Endothelial cell of umbilical vein (primary cell): ENCODE measurements around the gene BHLHE23. TPM values are rescaled to one million over a fixed set of nuclear protein-coding genes. Genes with fewer than 3 reads are reported as not detected.

Experiments used
- BruUV-seq: library from RNA; stranded (reverse); fragments of 400-500 nt; replicated peaks from 2 replicates; lab custom pipeline; 2021; lab: Mats Ljungman, UMichigan
- CTCF ChIA-PET: fragments of 300-600, 350-600 bp; sonication (Branson Sonifier 250); formaldehyde crosslinking; loops from one replicate; lab custom pipeline; 2021; ENCODE audit warnings: antibody characterized with exemption, inconsistent platforms; lab: Charles Lee
- POLR2A ChIA-PET: fragments of 300-600, 350-600 bp; sonication (Branson Sonifier 250); formaldehyde crosslinking; loops from one replicate; lab custom pipeline; 2021; ENCODE audit warnings: antibody characterized with exemption, inconsistent platforms; lab: Charles Lee
- DNase-seq: peaks from one replicate; pipeline ENCODE4 v3.0.0-alpha.2; 2011; ENCODE audit warnings: low read depth, low spot score
- FAIRE-seq: peaks from 2 replicates; lab custom pipeline; 2011; peaks lifted over from hg19 to GRCh38; lab: Jason Lieb, UNC
- H2AFZ ChIP-seq: 2 replicates; pipeline ENCODE4 v1.6.0; 2012; ENCODE audit warnings: low read depth, low read length, control low read depth, inconsistent platforms
- H3K27ac ChIP-seq: 2 replicates; pipeline ENCODE4 v1.5.1; 2011; ENCODE audit warnings: low read depth, mild to moderate bottlenecking, control low read depth, low read length, moderate library complexity; ENCODE audit not compliant: insufficient read depth
- H3K27me3 ChIP-seq, 2 experiments: 2 replicates each; pipeline versions ENCODE4 v1.6.0 to v1.6.1; 2011; ENCODE audit warnings: low read length in 2 of 2, mixed read lengths in 1 of 2; ENCODE audit not compliant: control insufficient read depth in 2 of 2, insufficient read depth in 2 of 2
- H3K36me3 ChIP-seq, 2 experiments: 2 replicates in 1 of 2; 3 replicates in 1 of 2; pipeline ENCODE4 v1.5.1; 2011; ENCODE audit warnings: low read length in 2 of 2, mild to moderate bottlenecking in 1 of 2, moderate library complexity in 1 of 2; ENCODE audit not compliant: control insufficient read depth in 2 of 2, insufficient read depth in 2 of 2; ENCODE audit errors: extremely low read depth in 1 of 2
- H3K4me1 ChIP-seq: 3 replicates; pipeline ENCODE4 v1.5.1; 2011; ENCODE audit warnings: mild to moderate bottlenecking, low read length; ENCODE audit not compliant: control insufficient read depth, insufficient read depth; ENCODE audit errors: extremely low read depth
- H3K4me2 ChIP-seq: 2 replicates; pipeline ENCODE4 v1.6.1; 2011; ENCODE audit warnings: low read length, control low read depth, mixed read lengths; ENCODE audit not compliant: insufficient read depth
- H3K4me3 ChIP-seq, 3 experiments: fragments of 200-600 bp in 1 of 3; sonication (generic), shearing (Covaris generic) in 1 of 3; replicated peaks in 1 of 3; 2 replicates each; pipeline ENCODE4 v1.5.1; 2011 to 2016; ENCODE audit warnings: control low read depth in 3 of 3, low read length in 3 of 3, mild to moderate bottlenecking in 2 of 3, inconsistent platforms in 1 of 3, low read depth in 1 of 3, moderate library complexity in 1 of 3; ENCODE audit not compliant: insufficient read depth in 1 of 3
- H3K79me2 ChIP-seq: 2 replicates; pipeline ENCODE4 v1.6.0; 2012; ENCODE audit warnings: low read length, inconsistent platforms; ENCODE audit not compliant: control insufficient read depth, insufficient read depth
- H3K9ac ChIP-seq: replicated peaks from 2 replicates; pipeline ENCODE3; 2011; ENCODE audit warnings: low read length, control low read depth; ENCODE audit not compliant: insufficient read depth; ENCODE audit errors: extremely low read depth
- H3K9me1 ChIP-seq: replicated peaks from 3 replicates; pipeline ENCODE4 v1.6.0; 2011; ENCODE audit warnings: mild to moderate bottlenecking, low read length; ENCODE audit not compliant: control insufficient read depth, insufficient read depth; ENCODE audit errors: extremely low read depth
- H3K9me3 ChIP-seq: replicated peaks from 2 replicates; pipeline ENCODE4 v1.5.1; 2012; ENCODE audit warnings: low read length, inconsistent platforms; ENCODE audit not compliant: control insufficient read depth, insufficient read depth
- H4K20me1 ChIP-seq: replicated peaks from 2 replicates; pipeline ENCODE3; 2011; ENCODE audit warnings: mild to moderate bottlenecking, low read length; ENCODE audit not compliant: control insufficient read depth, insufficient read depth; ENCODE audit errors: extremely low read depth
- CTCF ChIP-seq, 2 donors: IDR thresholded peaks; 1 replicate in 1 of 2; 2 replicates in 1 of 2; pipeline ENCODE4 v1.5.1; 2011; ENCODE audit warnings: low read length in 2 of 2, mild to moderate bottlenecking in 2 of 2, moderate library complexity in 2 of 2, control low read depth in 1 of 2, inconsistent platforms in 1 of 2, low read depth in 1 of 2; ENCODE audit not compliant: insufficient read depth in 1 of 2; ENCODE audit errors: extremely low read depth in 1 of 2
- EZH2 ChIP-seq: IDR thresholded peaks from 2 replicates; pipeline ENCODE4 v1.6.1; 2012; ENCODE audit warnings: borderline replicate concordance, low read depth, mild to moderate bottlenecking, moderate library complexity, low read length, inconsistent platforms; ENCODE audit not compliant: severe bottlenecking
- FOS ChIP-seq: IDR thresholded peaks from 2 replicates; pipeline ENCODE4 v1.6.1; 2011; ENCODE audit warnings: mild to moderate bottlenecking, low read length, moderate library complexity, borderline replicate concordance; ENCODE audit not compliant: insufficient read depth
- GATA2 ChIP-seq: IDR thresholded peaks from 2 replicates; pipeline ENCODE4 v1.7.0; 2011; ENCODE audit warnings: low read depth, mild to moderate bottlenecking, moderate library complexity, mixed read lengths, low read length; ENCODE audit not compliant: insufficient read length, insufficient read depth
- JUN ChIP-seq: IDR thresholded peaks from 2 replicates; pipeline ENCODE4 v1.6.1; 2011; ENCODE audit warnings: borderline replicate concordance, low read depth; ENCODE audit not compliant: insufficient read length, insufficient read depth
- MAX ChIP-seq: IDR thresholded peaks from 2 replicates; pipeline ENCODE4 v1.6.1; 2011; ENCODE audit not compliant: insufficient read depth, insufficient read length
- MYC ChIP-seq: IDR thresholded peaks from one replicate; pipeline ENCODE4 v1.6.1; 2011; ENCODE audit warnings: mild to moderate bottlenecking, low read depth, low read length
- POLR2A ChIP-seq: IDR thresholded peaks from 2 replicates; pipeline ENCODE4 v1.6.1; 2012; ENCODE audit warnings: low read depth, mild to moderate bottlenecking, control low read depth, low read length
- POLR2AphosphoS5 ChIP-seq: IDR thresholded peaks from 2 replicates; pipeline ENCODE4 v1.6.1; 2012; ENCODE audit warnings: low read depth, mild to moderate bottlenecking, control low read depth, low read length, moderate library complexity; ENCODE audit not compliant: insufficient read depth
- dilution Hi-C: fragments of 300-500 bp; cut with MboI; formaldehyde crosslinking; loops from one replicate; pipeline ENCODE4 v1.15.0; 2019; ENCODE audit warnings: low sequenced_read_pairs; ENCODE audit not compliant: extremely low pct_ligation_motif_present
- intact Hi-C: fragments of 100-400 bp; cut with micrococcal nuclease; formaldehyde crosslinking; loops from one replicate; pipeline ENCODE4 v1.10.0; 2022
- polyA plus RNA-seq, 4 experiments: library from polyadenylated mRNA; depleted of rRNA in 3 of 4; stranded (reverse) in 3 of 4; unstranded in 1 of 4; fragments of >200 nt; gene quantifications; 2 replicates each; pipeline versions ENCODE4 v1.2.1 to v1.2.3, GENCODE V29; 2011 to 2012; ENCODE audit warnings: missing spikeins in 1 of 4
- total RNA-seq: library from RNA; stranded (reverse); gene quantifications from 2 replicates; pipeline ENCODE4 v1.2.3, GENCODE V29; 2021

The BHLHE23 gene
- total and polyA plus RNA-seq, 2 donors (not counting 3 experiments of a cell fraction or from before 2014, with no cell fraction given): not detected

- no peak overlapping the region for H2AFZ ChIP-seq
- FAIRE-seq (no peak), DNase-seq (no peak)
- dilution Hi-C loops (no loop called here), intact Hi-C loops (no loop called here)
- no peaks in the 10 kb centered on the region for H3K36me3 ChIP-seq
- H3K79me2 ChIP-seq: no peaks in the 10 kb centered on the region
- H3K9me3 ChIP-seq: no peaks in the 10 kb centered on the region
- peaks cover 44 to 45% of the 10 kb centered on the region in 2 experiments for H3K27me3 ChIP-seq
- no peaks in the 10 kb centered on the region for H3K9me1 ChIP-seq
- H4K20me1 ChIP-seq: no peaks in the 10 kb centered on the region
- H3K4me3 ChIP-seq: no peak overlapping the region
- no peak overlapping the region for H3K27ac ChIP-seq
- no TSS peak for BruUV-seq
- no peak for TF ChIP-seq JUN
- TF ChIP-seq POLR2A: no peak
- no peak for TF ChIP-seq MYC
- TF ChIP-seq CTCF (IDR thresholded peaks at IDR 0.05; ENCODE audit: extremely low read depth in 1 of 2, insufficient read depth in 1 of 2, low read depth in 1 of 2, low read length in 2 of 2): no peak
- no peak for TF ChIP-seq MAX
- no peak for TF ChIP-seq FOS
- no peak for TF ChIP-seq EZH2
- TF ChIP-seq GATA2: no peak
- TF ChIP-seq POLR2AphosphoS5: no peak
- ChIA-PET POLR2A (no interaction called here), CTCF (interaction anchor here (2.0 kb wide), 1 partner anchor 31 kb away, joined by 12 read pairs; no protein-coding TSS in a partner anchor)
- no peak overlapping the region for H3K9ac ChIP-seq
- no peak overlapping the region for H3K4me2 ChIP-seq
- no peaks in the 10 kb centered on the region for H3K4me1 ChIP-seq
Observed at GRCh38 chr20:62977613-62978560, 28.9 kb downstream of the BHLHE23 start.
